Measurements from ENCODE around the gene FTSJ1. TPM values are rescaled to one million over a fixed set of nuclear protein-coding genes. Genes with fewer than 3 reads are reported as not detected.

Gene FTSJ1
- total RNA-seq, 2 experiments from 2014 or later: 54.7 to 66.1 TPM

GRCh38 chrX:48460031-48460430 lies 16.0 kb upstream of the FTSJ1 start:
- Histone ChIP-seq H3K4me3 (ENCODE audit: low read depth, low read length, poor library complexity, severe bottlenecking) (no peak overlapping the region), H4K20me1 (ENCODE audit: insufficient read depth, low read length) (no peaks in the 10 kb centered on the region), H3K9me3 (ENCODE audit: low read length) (no peaks in the 10 kb centered on the region), H3K4me1 (ENCODE audit: insufficient read depth, low read length, poor library complexity, severe bottlenecking) (no peaks in the 10 kb centered on the region), H3K4me2 (ENCODE audit: low read length) (no peak overlapping the region), H3K27ac (ENCODE audit: low read depth, low read length, poor library complexity, severe bottlenecking) (no peak overlapping the region), H2AFZ (ENCODE audit: low read length) (no peak overlapping the region), H3K79me2 (ENCODE audit: insufficient read depth, low read depth, low read length) (no peaks in the 10 kb centered on the region), H3K9me2 (ENCODE audit: insufficient read depth, low read length) (no peaks in the 10 kb centered on the region), H3K36me3 (ENCODE audit: insufficient read depth, low read length) (peaks cover 50% of the 10 kb centered on the region)
- intact Hi-C loops (cut with micrococcal nuclease; ENCODE audit: unreplicated experiment): no loop called here
- no peak for TF ChIP-seq EZH2phosphoT487 (IDR thresholded peaks at IDR 0.05; ENCODE audit: borderline replicate concordance, low read depth, low read length)
- TF ChIP-seq CTCF (conservative IDR thresholded peaks at IDR 0.05; ENCODE audit: low read length): no peak
- ChIA-PET POLR2A (no interaction called here), CTCF (ENCODE audit: unreplicated experiment) (no interaction called here)
- DNase-seq (ENCODE audit: low spot score): no peak
- BruUV-seq (replicated peaks): no TSS peak

- no peak overlapping the region for H3K4me3 ChIP-seq (ENCODE audit: low read depth, low read length, poor library complexity, severe bottlenecking)
- no peak overlapping the region for H2AFZ ChIP-seq (ENCODE audit: low read length)
- no peaks in the 10 kb centered on the region for H3K9me2 ChIP-seq (ENCODE audit: insufficient read depth, low read length)
- intact Hi-C loops (cut with micrococcal nuclease; ENCODE audit: unreplicated experiment): no loop called here
- no peaks in the 10 kb centered on the region for H3K9me3 ChIP-seq (ENCODE audit: low read length)
- POLR2A ChIA-PET: no interaction called here
- no peak overlapping the region for H3K4me2 ChIP-seq (ENCODE audit: low read length)
- DNase-seq (ENCODE audit: low spot score): no peak
- H3K27ac ChIP-seq (ENCODE audit: low read depth, low read length, poor library complexity, severe bottlenecking): no peak overlapping the region
- H4K20me1 ChIP-seq (ENCODE audit: insufficient read depth, low read length): no peaks in the 10 kb centered on the region
- TF ChIP-seq EZH2phosphoT487 (IDR thresholded peaks at IDR 0.05; ENCODE audit: borderline replicate concordance, low read depth, low read length) (no peak), CTCF (conservative IDR thresholded peaks at IDR 0.05; ENCODE audit: low read length) (no peak)
- CTCF ChIA-PET (ENCODE audit: unreplicated experiment): no interaction called here
- H3K4me1 ChIP-seq (ENCODE audit: insufficient read depth, low read length, poor library complexity, severe bottlenecking): no peaks in the 10 kb centered on the region
- no TSS peak for BruUV-seq (replicated peaks)
- H3K36me3 ChIP-seq (ENCODE audit: insufficient read depth, low read length): peaks cover 56% of the 10 kb centered on the region
- H3K79me2 ChIP-seq (ENCODE audit: insufficient read depth, low read depth, low read length): no peaks in the 10 kb centered on the region
These were observed 15.4 kb upstream of the FTSJ1 start for GRCh38 chrX:48460606-48461005.

- Histone ChIP-seq H2AFZ (ENCODE audit: low read length) (no peak overlapping the region), H3K79me2 (ENCODE audit: insufficient read depth, low read depth, low read length) (no peaks in the 10 kb centered on the region), H3K4me3 (ENCODE audit: low read depth, low read length, poor library complexity, severe bottlenecking) (no peak overlapping the region), H3K4me1 (ENCODE audit: insufficient read depth, low read length, poor library complexity, severe bottlenecking) (no peaks in the 10 kb centered on the region), H3K27ac (ENCODE audit: low read depth, low read length, poor library complexity, severe bottlenecking) (no peak overlapping the region), H3K9me3 (ENCODE audit: low read length) (no peaks in the 10 kb centered on the region), H3K4me2 (ENCODE audit: low read length) (no peak overlapping the region), H3K9me2 (ENCODE audit: insufficient read depth, low read length) (no peaks in the 10 kb centered on the region), H4K20me1 (ENCODE audit: insufficient read depth, low read length) (no peaks in the 10 kb centered on the region), H3K36me3 (ENCODE audit: insufficient read depth, low read length) (peaks cover 68% of the 10 kb centered on the region)
- DNase-seq (ENCODE audit: low spot score): no peak
- ChIA-PET CTCF (ENCODE audit: unreplicated experiment) (no interaction called here), POLR2A (no interaction called here)
- no TSS peak for BruUV-seq (replicated peaks)
- intact Hi-C loops (cut with micrococcal nuclease; ENCODE audit: unreplicated experiment): no loop called here
- no peak for TF ChIP-seq CTCF (conservative IDR thresholded peaks at IDR 0.05; ENCODE audit: low read length)
- TF ChIP-seq EZH2phosphoT487 (IDR thresholded peaks at IDR 0.05; ENCODE audit: borderline replicate concordance, low read depth, low read length): no peak
These were observed 14.2 kb upstream of the FTSJ1 start for GRCh38 chrX:48461830-48462229.
